Activated CD4-positive, alpha-beta memory T cell treated with anti-CD3 and anti-CD28 coated beads for 36 hours (primary cell): ENCODE data around the gene ADRA2B. TPM values are rescaled to one million over a fixed set of nuclear protein-coding genes. Genes with fewer than 3 reads are reported as not detected.

Experiments used
- CTCF ChIA-PET: fragments of 350-600 bp; sonication (Branson Sonifier 250); formaldehyde crosslinking; loops from one replicate; lab custom pipeline; 2021; ENCODE audit warnings: antibody characterized with exemption, inconsistent platforms; lab: Charles Lee
- POLR2A ChIA-PET: fragments of 350-600 bp; sonication (Branson Sonifier 250); formaldehyde crosslinking; loops from one replicate; lab custom pipeline; 2021; ENCODE audit warnings: antibody characterized with exemption; lab: Charles Lee
- DNase-seq: peaks from one replicate; pipeline ENCODE4 v3.0.0-alpha.2; 2020
- H3K27ac Mint-ChIP-seq: one replicate; pipeline ENCODE4 v1.8.0; 2021; ENCODE audit warnings: mixed read lengths
- H3K27me3 Mint-ChIP-seq: one replicate; pipeline ENCODE4 v1.8.0; 2021; ENCODE audit warnings: mixed read lengths
- H3K36me3 Mint-ChIP-seq: one replicate; pipeline ENCODE4 v1.8.0; 2021; ENCODE audit warnings: mixed read lengths
- H3K4me1 Mint-ChIP-seq: one replicate; pipeline ENCODE4 v1.8.0; 2021; ENCODE audit warnings: low read depth, mixed read lengths
- H3K4me3 Mint-ChIP-seq: one replicate; pipeline ENCODE4 v1.8.0; 2021; ENCODE audit warnings: mild to moderate bottlenecking, mixed read lengths
- H3K9me3 Mint-ChIP-seq: one replicate; pipeline ENCODE4 v1.8.0; 2021; ENCODE audit warnings: mixed read lengths
- intact Hi-C: fragments of 100-400 bp; cut with micrococcal nuclease; formaldehyde crosslinking; loops from one replicate; pipeline ENCODE4 v1.15.1; 2023
- total RNA-seq, 2 experiments: library from RNA; stranded (reverse); gene quantifications; one replicate each; pipeline ENCODE4 v1.2.3, GENCODE V29; 2021

Gene ADRA2B
- total RNA-seq, 2 experiments from 2014 or later, result 0.21 to 0.36 TPM

GRCh38 chr2:96156926-96157648 is 40.7 kb upstream of the ADRA2B start:
- peak overlapping the region; percentile 62 for H3K4me3 Mint-ChIP-seq
- no peaks in the 10 kb centered on the region for H3K27me3 Mint-ChIP-seq
- ChIA-PET CTCF (interaction anchor here (0.7 to 4.4 kb wide), 5 partner anchors 12 to 164 kb away, joined by 3 to 80 read pairs (median 18); partner anchors contain the start of genes ADRA2B and DUSP2), POLR2A (interaction anchor here (0.7 to 6.6 kb wide), 4 partner anchors 10 to 52 kb away, joined by 3 to 206 read pairs (median 6); partner anchors contain the start of genes DUSP2 and STARD7)
- intact Hi-C loops, result loop anchor here (1.0 to 2.0 kb wide), 3 partner anchors 7 to 372 kb away; no protein-coding TSS in a partner anchor
- peaks cover 8% of the 10 kb centered on the region for H3K9me3 Mint-ChIP-seq
- peak; percentile 46 for DNase-seq
- peaks cover 7% of the 10 kb centered on the region for H3K36me3 Mint-ChIP-seq
- peaks cover 81% of the 10 kb centered on the region for H3K4me1 Mint-ChIP-seq
- H3K27ac Mint-ChIP-seq, result peak overlapping the region; percentile 96

- no peaks in the 10 kb centered on the region for H3K27me3 Mint-ChIP-seq
- CTCF ChIA-PET, result interaction anchor here (1.4 to 4.4 kb wide), 4 partner anchors 12 to 39 kb away, joined by 3 to 80 read pairs (median 18); partner anchors contain the start of genes ADRA2B and DUSP2
- peaks cover 80% of the 10 kb centered on the region for H3K4me1 Mint-ChIP-seq
- H3K27ac Mint-ChIP-seq, result peak overlapping the region; percentile 96
- POLR2A ChIA-PET, result interaction anchor here (2.4 to 6.6 kb wide), 2 partner anchors 11 to 52 kb away, joined by 9 to 206 read pairs; partner anchors contain the start of genes DUSP2 and STARD7
- intact Hi-C loops, result loop anchor here (1.0 to 2.0 kb wide), 2 partner anchors 8 to 373 kb away; no protein-coding TSS in a partner anchor
- H3K36me3 Mint-ChIP-seq, result peaks cover 7% of the 10 kb centered on the region
- H3K4me3 Mint-ChIP-seq, result peak overlapping the region; percentile 62
- peaks cover 8% of the 10 kb centered on the region for H3K9me3 Mint-ChIP-seq
- DNase-seq, result peak; percentile 87
These were observed 39.8 kb upstream of the ADRA2B start for GRCh38 chr2:96156011-96156820.

GRCh38 chr2:96154506-96155380 is 38.4 kb upstream of the ADRA2B start:
- Mint-ChIP-seq H3K4me1 (peaks cover 80% of the 10 kb centered on the region), H3K27me3 (no peaks in the 10 kb centered on the region), H3K27ac (peak overlapping the region; percentile 23), H3K36me3 (peaks cover 4% of the 10 kb centered on the region), H3K4me3 (no peak overlapping the region), H3K9me3 (no peaks in the 10 kb centered on the region)
- DNase-seq, result peak; percentile 8
- POLR2A ChIA-PET, result interaction anchor here (6.6 kb wide), 1 partner anchor 9 kb away, joined by 206 read pairs; the partner anchor contains the start of gene DUSP2
- intact Hi-C loops, result no loop called here
- CTCF ChIA-PET, result interaction anchor here (0.6 to 2.5 kb wide), 4 partner anchors 14 to 38 kb away, joined by 3 to 19 read pairs (median 4); no protein-coding TSS in a partner anchor

GRCh38 chr2:96153991-96154431 is 37.6 kb upstream of the ADRA2B start:
- Mint-ChIP-seq H3K4me3 (no peak overlapping the region), H3K9me3 (no peaks in the 10 kb centered on the region), H3K27ac (no peak overlapping the region), H3K36me3 (peaks cover under 1% of the 10 kb centered on the region), H3K4me1 (peaks cover 76% of the 10 kb centered on the region), H3K27me3 (no peaks in the 10 kb centered on the region)
- DNase-seq, result no peak
- CTCF ChIA-PET, result interaction anchor here (0.9 to 1.7 kb wide), 2 partner anchors 14 to 21 kb away, joined by 3 to 6 read pairs; no protein-coding TSS in a partner anchor
- POLR2A ChIA-PET, result no interaction called here
- intact Hi-C loops, result no loop called here

GRCh38 chr2:96153291-96153713 is 36.9 kb upstream of the ADRA2B start:
- ChIA-PET CTCF (interaction anchor here (1.5 to 1.7 kb wide), 2 partner anchors 14 to 21 kb away, joined by 4 to 6 read pairs; no protein-coding TSS in a partner anchor), POLR2A (no interaction called here)
- H3K27me3 Mint-ChIP-seq, result peaks cover under 1% of the 10 kb centered on the region
- intact Hi-C loops, result no loop called here
- peaks cover 76% of the 10 kb centered on the region for H3K4me1 Mint-ChIP-seq
- peaks cover under 1% of the 10 kb centered on the region for H3K36me3 Mint-ChIP-seq
- H3K27ac Mint-ChIP-seq, result no peak overlapping the region
- H3K4me3 Mint-ChIP-seq, result no peak overlapping the region
- H3K9me3 Mint-ChIP-seq, result no peaks in the 10 kb centered on the region
- no peak for DNase-seq

GRCh38 chr2:96152304-96153161 is 36.2 kb upstream of the ADRA2B start:
- Mint-ChIP-seq H3K9me3 (no peaks in the 10 kb centered on the region), H3K4me3 (no peak overlapping the region), H3K27me3 (peaks cover 1% of the 10 kb centered on the region), H3K36me3 (peaks cover 3% of the 10 kb centered on the region), H3K4me1 (peaks cover 78% of the 10 kb centered on the region), H3K27ac (no peak overlapping the region)
- ChIA-PET POLR2A (interaction anchor here (1.1 to 11.0 kb wide), 2 partner anchors 10 to 11 kb away, joined by 3 to 173 read pairs; no protein-coding TSS in a partner anchor), CTCF (interaction anchor here (1.5 to 2.4 kb wide), 3 partner anchors 13 to 22 kb away, joined by 4 to 11 read pairs (median 6); no protein-coding TSS in a partner anchor)
- DNase-seq, result peak; percentile 8
- intact Hi-C loops, result no loop called here

- no peak for DNase-seq
- no peaks in the 10 kb centered on the region for H3K9me3 Mint-ChIP-seq
- H3K27ac Mint-ChIP-seq, result peak overlapping the region; percentile 43
- H3K4me3 Mint-ChIP-seq, result no peak overlapping the region
- H3K36me3 Mint-ChIP-seq, result peaks cover 3% of the 10 kb centered on the region
- peaks cover 78% of the 10 kb centered on the region for H3K4me1 Mint-ChIP-seq
- ChIA-PET POLR2A (interaction anchor here (0.6 to 11.0 kb wide), 3 partner anchors 9 to 256 kb away, joined by 3 to 173 read pairs (median 4); no protein-coding TSS in a partner anchor), CTCF (interaction anchor here (1.2 to 2.4 kb wide), 2 partner anchors 9 to 23 kb away, joined by 3 to 11 read pairs; no protein-coding TSS in a partner anchor)
- H3K27me3 Mint-ChIP-seq, result peaks cover 1% of the 10 kb centered on the region
- intact Hi-C loops, result no loop called here
These were observed 35.4 kb upstream of the ADRA2B start for GRCh38 chr2:96151595-96152303.

GRCh38 chr2:96150791-96151594 is 34.6 kb upstream of the ADRA2B start:
- ChIA-PET POLR2A (interaction anchor here (0.6 to 11.0 kb wide), 4 partner anchors 9 to 257 kb away, joined by 3 to 173 read pairs (median 4); partner anchors contain the start of gene STARD7), CTCF (interaction anchor here (1.2 to 2.4 kb wide), 2 partner anchors 9 to 24 kb away, joined by 3 to 11 read pairs; no protein-coding TSS in a partner anchor)
- Mint-ChIP-seq H3K27me3 (peaks cover 1% of the 10 kb centered on the region), H3K36me3 (peaks cover 4% of the 10 kb centered on the region), H3K4me1 (peaks cover 75% of the 10 kb centered on the region), H3K4me3 (no peak overlapping the region), H3K9me3 (no peaks in the 10 kb centered on the region), H3K27ac (peak overlapping the region; percentile 64)
- DNase-seq, result no peak
- intact Hi-C loops, result no loop called here
